Stimulated activated CD8-positive, alpha-beta memory T cell treated with anti-CD3 and anti-CD28 coated beads, Interleukin-4, amount 100 ng/mL, for 1 hour (primary cell): ENCODE results near the gene THOP1.

Experiments
- DNase-seq, 2 donors: peaks; one replicate each; pipeline ENCODE4 v3.0.0-alpha.2; 2020; ENCODE audit warnings: low read depth in 2 of 2, low spot score in 1 of 2

The THOP1 gene

DNA sequence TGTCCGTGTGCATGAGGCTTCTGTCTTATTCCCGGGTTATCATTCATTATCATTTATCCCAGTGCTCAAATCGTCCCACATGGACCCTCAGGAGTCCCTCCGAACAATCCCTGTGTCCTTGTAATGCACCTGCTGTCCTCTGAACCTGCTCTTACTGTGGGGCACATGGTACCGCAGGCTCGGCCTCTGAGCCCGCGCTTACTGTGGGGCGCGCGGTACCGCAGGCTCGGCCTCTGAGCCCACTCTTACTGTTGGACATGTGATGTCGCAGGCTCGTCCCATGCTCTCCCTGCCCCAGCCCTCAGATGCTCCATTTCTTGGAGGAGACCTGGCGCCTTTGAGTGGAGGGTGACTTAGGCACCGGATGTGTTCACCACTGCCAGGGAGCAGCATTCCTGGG lies 17.5 kb downstream of the THOP1 start:
- no peak for DNase-seq

DNA sequence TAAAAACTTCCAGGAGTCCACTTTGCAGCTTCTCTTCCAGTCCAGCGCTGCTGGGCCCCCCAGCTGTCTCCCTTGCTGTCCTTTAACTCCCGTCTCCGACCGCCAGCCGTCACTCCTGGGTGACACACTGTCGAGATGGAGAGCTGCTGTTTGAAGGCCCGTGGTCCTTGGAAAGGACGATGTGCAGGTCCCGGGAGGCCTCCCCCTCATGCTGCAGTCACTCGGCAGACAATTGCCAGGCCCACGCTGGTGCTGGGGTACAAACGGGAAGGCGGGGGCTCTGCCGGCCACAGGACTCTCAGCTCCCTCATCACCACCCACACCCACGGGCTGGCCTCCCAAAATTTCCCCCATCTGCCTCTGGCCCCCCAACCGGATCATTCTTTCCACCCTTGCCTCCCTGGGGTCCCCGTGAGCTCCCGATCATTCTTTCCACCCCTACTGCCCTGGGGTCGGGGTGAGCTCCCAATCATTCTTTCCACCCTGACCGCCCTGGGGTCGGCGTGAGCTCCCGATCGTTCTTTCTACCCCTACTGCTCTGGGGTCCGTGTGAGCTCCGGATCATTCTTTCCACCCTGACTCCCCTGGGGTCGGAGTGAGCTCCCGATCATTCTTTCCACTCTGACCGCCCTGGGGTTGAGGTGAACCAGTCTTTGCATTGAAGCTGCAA lies 18.3 kb downstream of the THOP1 start:
- no peak for DNase-seq

DNA sequence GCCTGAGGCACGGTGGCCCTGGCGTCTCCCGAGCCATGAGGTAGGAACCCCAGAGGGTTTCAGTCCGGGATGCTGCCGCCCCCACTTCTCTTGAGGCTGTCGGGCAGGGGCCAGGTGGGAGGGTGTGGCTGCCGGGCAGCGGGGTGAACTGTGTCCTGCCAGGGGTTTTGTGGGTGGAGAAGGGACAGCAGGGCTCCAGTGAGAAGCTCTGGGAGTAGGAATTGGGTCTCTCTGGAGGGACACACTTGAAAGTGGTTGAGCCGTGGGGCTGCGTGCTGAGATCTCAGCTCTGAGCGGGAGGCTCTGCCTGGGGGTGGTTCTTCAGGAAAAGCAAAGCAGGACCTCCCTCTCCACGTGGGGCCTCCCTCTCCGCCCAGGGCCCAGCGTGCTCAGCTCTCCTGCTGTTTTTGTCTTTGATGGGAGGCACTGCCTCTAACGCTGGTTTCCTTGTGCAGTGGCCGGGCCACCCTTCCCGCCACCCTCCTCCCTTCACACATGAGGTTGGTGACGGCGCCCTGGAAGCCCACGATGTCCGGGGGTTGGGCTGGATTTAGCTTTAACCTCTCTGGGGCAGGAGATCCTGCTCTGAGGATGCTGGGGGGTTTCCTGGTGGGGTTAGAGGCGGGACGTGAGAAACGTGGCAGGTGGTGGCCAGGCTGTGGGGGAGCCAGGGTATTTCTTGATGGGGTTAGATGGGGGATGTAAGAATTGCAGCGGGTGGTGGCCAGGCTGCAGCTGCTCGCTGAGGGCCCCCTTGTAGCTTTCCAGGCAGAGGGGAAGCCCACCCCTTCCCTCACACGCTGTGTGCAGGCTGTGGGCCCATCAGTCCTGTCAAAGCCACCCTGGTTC lies 19.1 kb downstream of the THOP1 start:
- DNase-seq: no peak

DNA sequence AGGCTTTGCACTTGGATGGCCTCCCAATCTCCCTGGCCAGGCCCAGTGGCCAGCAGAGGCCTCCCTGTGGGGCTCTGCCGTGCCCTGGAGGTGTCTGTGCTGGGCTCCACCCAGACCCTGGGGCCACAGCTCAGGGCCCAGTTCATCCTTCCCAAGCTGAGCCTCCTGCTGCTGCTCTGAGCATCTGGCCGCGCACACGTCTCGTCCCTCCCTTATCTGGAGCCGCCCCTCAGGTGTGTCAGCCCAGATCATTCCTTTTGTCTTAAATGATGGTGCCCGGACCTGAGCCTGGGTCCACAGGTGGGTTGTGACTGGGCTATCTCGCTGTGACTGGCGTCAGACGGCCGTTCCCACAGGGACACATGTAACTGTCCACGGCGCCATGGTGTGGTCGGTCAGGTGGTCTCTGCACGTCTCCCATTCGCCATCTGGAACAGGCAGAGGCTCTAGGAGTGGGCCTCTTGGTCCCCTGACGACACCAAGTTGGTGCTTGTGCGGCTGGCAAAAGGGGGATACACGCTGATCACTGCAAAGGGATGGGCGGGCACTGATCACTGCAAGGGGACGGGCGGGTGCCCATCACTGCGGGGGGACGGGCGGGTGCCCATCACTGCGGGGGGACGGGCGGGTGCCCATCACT lies 20.1 kb downstream of the THOP1 start:
- no peak for DNase-seq

DNA sequence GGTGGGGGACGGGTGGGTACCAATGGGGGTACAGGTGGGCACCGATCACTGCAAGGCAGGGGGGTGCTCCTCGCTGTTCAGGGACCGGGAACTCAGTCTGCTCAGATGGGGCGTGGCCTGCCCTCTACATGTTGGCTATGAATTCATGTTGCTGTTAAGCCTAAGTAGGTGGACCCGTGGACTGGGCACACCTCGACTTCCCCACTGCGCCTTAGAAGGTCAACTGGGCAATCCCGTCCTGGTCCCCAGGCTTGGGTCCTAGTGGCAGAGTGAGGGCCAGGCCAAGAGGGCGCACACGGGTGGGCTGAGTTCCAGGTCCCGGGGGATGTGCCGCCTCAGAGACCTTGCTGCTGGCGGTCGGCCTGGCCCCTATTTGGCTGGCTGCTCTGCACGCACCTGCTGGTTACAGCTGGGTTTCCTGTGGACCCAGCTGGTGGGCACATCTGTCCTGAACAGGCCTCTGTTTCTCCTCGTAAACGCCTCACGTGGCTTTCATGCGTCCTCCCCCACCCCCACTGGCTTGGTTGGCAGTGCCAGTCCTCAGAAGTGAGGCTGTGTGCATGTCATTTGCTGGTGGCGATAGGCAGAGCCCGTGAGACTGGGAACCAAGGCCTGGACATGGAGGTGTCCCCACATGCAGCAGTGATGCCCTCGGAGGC lies 20.8 kb downstream of the THOP1 start:
- DNase-seq: no peak

DNA sequence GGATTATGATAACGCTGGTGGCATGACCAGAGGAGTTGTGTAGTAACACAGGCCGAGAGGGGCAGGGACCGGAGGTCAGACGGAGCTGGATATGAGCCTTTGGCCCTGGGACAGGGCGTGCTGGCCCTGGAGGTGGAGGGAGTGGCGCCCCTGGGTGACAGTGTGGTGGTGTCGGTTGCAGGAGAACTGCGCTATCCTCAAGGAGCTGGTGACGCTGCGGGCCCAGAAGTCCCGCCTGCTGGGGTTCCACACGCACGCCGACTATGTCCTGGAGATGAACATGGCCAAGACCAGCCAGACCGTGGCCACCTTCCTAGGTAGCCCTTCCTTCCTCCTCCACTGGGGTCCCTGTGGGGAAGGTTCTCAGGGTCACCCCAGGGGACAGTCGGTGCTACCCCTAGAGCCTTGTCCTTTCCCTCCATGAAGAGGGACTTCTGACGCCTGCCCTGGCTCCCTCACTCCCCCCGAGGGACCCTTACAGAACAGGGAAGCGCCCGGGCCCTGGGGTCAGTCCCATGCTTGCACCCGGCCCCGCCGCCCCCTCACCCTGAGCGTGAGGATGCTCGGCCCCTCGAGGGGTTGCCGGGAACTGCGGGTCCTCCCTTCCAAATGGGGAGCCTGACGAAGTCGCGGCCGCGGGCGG lies 21.6 kb downstream of the THOP1 start:
- no peak for DNase-seq

DNA sequence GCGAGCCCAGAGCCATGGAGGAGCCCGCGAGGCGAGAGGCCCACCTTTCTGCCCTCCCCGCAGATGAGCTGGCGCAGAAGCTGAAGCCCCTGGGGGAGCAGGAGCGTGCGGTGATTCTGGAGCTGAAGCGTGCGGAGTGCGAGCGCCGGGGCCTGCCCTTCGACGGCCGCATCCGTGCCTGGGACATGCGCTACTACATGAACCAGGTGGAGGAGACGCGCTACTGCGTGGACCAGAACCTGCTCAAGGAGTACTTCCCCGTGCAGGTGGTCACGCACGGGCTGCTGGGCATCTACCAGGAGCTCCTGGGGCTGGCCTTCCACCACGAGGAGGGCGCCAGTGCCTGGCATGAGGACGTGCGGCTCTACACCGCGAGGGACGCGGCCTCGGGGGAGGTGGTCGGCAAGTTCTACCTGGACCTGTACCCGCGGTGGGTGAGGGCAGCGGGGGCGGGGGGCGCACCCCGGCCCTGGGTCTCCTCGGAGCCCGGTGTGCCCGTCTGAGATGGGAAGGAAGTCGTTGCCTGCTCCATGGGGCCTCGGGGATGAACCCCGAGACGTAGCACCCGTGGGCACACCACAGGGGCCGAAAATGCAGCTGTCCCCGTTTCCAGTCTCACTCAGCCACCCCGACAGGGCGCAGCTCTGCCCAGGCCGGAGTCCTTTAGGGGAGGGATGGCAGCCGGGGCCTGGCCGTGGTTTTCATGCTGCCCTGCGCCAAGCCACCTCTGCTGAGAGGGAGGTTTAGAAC lies 22.3 kb downstream of the THOP1 start:
- DNase-seq: no peak

DNA sequence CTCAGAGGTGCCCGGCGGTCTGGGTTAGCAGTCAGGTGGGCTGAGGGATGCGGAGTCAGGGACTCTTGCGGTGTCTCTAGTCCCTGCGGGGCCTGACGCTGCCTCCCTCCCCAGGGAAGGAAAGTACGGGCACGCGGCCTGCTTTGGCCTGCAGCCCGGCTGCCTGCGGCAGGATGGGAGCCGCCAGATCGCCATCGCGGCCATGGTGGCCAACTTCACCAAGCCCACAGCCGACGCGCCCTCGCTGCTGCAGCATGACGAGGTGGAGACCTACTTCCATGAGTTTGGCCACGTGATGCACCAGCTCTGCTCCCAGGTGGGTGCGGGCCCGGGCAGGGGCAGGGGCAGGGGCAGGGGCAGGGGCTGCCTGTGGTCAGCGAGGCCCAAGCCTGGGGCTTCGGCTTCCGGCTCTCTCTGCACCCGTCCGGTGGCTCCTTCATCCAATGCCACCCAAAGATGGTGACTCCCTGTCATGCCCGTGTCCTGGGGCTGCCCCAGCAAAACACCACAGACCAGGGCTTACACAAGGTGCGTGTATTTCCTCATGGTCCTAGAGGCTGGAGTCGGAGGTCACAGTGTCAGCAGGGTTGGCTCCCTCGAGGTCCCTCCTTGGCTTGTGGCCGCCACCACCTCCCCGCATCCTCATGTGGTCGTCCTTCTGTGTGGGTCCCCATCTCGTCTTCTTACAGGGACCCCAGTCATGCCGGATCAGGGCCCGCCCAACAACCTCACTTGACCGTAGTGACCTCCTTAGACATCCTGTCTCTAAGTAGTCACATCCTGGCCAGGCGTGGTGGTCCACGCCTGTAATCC lies 23.0 kb downstream of the THOP1 start:
- no peak for DNase-seq

DNA sequence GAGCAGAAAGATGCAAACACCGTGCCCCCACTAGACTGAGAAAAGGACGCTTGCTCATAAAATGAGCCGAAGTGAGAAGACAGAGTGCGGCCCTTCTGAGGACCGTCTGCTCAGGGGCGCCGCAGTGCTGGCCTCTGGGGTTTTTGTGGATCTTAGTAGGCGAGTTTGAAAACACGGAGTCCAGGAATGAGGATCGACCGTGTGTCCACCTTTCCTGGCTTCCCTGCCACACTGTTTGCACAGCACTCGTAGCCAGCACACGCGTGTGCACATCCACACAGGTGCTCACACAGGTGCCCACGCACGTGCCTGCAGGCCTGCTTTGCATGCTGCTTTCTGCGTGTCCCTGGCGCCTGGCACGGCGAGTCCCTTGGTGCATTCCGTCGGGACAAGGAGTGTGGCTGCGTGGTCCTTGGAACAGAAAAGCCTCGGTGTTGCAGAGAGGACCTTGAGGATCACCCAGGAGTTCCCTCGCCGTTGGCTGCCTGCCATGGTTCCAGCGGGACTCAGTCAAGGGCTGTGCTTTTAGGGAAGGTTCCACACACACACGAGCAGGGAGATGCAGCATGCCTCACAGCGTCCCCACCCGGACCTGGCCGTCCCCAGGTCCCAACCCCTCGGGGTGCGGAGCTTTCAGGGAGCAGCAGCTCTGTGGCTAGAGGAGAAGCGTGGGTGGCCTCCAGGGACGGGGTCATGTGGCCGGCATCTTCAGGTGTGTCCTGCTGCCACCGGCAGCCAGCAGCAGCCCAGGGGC lies 24.3 kb downstream of the THOP1 start:
- no peak for DNase-seq

DNA sequence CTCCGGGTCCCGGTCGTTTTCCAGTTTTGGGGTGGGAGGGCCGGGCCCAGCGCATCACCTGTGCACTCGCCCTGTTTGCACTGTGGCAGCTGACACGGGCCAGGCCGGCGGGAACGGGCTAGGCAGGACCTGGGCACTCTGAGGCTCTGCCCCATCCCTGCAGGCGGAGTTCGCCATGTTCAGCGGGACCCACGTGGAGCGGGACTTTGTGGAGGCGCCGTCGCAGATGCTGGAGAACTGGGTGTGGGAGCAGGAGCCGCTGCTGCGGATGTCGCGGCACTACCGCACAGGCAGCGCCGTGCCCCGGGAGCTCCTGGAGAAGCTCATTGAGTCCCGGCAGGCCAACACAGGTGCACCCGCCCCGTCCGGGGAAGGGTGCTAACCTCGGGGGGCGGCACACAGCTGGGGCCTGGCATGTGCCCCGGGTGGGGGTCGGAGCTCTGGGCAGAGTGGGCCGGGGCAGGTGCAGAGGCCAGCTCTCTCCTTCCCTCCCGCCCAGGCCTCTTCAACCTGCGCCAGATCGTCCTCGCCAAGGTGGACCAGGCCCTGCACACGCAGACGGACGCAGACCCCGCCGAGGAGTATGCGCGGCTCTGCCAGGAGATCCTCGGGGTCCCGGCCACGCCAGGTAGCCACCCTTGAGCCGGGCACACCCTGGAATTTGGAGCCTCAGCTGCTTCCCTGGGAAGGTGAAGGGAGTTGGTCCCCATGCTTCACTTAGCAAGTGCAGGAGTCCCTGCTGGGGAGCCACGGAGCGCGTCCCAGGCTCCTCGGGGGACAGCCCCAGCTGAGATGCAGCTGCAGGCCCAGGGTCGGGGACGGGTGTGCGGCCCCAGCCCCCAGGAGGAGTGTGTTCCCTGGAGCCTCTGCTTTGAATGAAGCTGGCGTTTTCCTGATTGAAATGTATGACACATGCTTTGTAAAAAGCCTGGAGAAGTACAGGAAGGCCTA lies 25.1 kb downstream of the THOP1 start:
- no peak for DNase-seq

DNA sequence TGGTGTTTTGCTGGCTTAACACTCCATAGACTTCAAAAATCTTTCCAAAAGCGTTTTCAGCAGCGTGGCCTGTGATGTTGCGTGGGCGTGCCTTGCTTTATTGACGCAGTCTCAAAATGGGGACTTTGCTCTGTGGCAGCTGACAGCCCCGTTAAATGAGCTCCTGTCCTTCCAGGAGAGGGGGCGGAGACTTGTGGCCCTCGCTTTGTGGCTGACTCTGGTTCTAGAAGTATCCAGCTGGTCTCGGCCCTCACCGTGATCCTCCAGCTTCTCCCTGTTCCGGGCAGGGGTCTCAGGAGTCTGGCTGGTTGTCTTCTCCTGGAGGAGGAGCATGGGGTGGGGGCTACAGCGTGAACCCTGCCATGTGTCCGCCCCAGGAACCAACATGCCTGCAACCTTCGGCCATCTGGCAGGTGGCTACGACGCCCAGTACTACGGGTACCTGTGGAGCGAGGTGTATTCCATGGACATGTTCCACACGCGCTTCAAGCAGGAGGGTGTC lies 26.0 kb downstream of the THOP1 start:
- no peak for DNase-seq

DNA sequence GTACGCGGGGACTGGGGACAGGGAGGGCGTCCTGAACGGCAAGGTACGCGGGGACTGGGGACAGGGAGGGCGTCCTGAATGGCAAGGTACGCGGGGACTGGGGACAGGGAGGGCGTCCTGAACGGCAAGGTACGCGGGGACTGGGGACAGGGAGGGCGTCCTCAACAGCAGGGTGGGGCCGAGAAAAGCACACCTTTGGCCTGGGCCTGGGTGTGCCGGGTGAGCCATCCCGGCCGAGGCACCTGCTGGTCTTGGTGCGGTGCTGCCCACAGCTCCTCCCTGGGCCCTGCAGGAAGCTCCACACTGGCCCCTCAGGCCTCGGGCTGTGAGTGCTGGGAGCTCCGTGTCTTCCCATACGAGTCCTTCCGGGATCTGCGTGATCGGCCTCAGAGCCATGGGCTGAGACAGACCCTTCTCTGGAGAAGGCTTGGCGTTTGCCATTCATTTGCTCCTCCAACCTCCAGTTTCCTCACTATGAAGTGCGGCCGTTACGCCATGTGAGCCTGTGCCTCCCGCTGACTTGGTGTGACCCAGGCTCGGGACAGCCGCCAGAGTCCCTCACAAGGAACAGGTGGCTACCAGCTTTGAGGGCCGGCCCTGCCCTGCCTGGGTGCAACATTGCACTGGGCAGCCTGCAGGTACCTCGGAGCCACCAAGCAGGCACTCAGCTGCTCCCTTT lies 26.6 kb downstream of the THOP1 start:
- no peak for DNase-seq

DNA sequence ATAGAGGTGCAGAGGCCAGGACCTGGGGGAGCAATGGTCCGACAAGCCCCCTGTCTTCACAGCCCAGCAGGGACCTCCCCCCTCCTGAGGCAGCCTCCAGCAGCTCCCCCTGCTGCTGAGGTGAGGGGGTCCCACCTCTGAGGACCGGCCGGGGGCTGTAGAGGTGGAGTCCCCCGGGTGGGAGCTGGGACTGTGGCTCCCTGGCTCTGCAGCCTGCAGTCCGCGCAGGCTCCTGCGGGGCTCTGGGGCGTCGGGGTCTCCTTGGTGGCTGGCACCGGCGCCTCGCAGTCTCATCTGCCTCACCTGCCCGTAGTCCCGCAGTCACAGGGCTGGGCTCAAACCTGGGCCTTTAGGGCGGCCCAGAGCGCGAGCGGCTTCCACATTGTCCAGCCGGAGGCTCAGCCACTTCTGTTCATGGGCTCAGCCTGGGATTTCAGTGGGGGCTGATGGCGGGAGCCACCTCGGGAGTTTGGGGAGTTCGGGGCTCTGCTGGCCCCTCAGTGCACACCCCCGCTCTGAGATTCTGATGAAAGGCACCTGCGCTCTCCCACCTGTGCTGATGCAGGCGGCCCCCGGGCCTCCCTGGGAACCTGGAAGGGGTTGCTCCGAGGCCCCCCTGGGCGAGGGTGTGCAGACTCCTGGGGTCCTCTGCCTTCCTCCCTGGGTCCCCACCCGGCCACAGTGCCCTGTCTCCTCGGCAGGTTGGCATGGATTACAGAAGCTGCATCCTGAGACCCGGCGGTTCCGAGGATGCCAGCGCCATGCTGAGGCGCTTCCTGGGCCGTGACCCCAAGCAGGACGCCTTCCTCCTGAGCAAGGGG lies 27.3 kb downstream of the THOP1 start:
- DNase-seq: no peak

DNA sequence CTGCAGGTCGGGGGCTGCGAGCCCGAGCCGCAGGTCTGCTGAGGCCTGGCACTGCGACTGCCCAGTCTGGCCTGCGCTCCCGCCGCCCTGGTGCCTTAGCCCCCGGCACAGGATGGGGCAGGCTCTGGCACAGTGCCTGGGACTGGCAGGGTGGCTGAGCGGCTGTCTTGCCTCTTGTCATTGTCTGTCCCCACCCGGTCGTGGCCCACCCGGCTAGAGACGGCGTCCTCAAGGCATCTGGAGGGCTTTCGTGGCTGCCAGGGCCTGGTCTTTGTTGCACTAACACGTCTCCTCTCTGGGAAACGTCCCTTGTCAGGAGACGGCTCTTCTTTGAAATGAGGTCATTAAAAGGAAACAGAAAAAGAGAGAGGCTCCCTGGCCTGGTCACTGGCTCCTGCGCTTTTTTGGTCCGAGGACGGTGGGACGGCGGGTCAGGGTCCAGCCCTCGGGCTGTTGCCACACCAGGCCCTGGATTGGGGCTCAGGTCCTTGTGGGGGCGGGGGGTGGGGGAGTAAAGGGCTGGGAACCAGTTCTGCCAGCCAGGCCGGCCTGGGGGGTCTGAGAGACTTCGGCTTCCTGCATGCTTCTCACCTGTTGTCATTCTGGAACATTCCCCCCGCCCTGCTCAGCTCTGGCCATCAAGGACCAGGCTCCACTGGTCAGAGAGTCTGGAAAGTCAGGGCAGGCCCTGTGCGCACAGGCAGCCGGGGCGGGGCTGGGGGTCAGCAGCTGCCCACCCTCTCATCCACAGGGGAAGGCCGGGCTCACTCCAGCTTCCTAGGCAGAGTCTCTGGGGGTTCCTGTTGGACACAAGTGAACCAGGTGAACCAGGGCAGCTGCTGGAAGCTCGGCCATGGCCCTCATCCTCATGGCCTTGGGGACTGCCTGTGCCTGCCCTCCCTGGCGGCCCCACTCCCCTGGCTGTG lies 28.2 kb downstream of the THOP1 start:
- DNase-seq: no peak

DNA sequence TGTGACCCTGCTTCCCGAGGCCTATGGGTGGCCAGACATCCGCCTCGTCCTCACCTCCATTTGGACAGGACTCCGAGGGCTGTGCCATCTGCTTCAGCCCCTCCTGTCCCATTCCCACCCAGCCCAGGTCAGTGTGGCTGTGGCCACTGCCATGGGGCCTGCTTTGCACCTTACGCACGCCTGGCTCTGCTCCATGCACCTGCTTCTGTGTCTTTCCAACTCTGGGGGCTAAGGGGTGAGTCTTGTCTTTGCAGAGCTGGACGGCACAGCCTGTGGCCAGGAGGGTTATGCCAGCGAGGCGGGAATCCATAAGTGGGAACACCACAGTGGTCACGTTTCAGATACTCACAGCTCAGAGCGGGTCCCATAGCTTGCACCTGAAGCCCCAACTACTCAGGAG lies 29.1 kb downstream of the THOP1 start:
- DNase-seq: no peak
